GM12878 (cell line): ENCODE data around the gene NGF. TPM values are rescaled to one million over a fixed set of nuclear protein-coding genes. Genes with fewer than 3 reads are reported as not detected.

Experiments used
- ATAC-seq: fragments of 200-7000 bp; cut with Tn5 transposase; 3 replicates; pipeline ENCODE4 v1.9.1; 2020; ENCODE audit warnings: mild to moderate bottlenecking, moderate library complexity
- BruUV-seq: library from RNA; stranded (reverse); fragments of 400-500 nt; replicated peaks from 2 replicates; lab custom pipeline; 2021; lab: Mats Ljungman, UMichigan
- CTCF ChIA-PET: fragments of 300-600 bp; sonication (Branson Sonifier 250); formaldehyde crosslinking; extraction: SDS; loops from one replicate; lab custom pipeline; 2021; ENCODE audit warnings: inconsistent platforms; lab: Yijun Ruan, JAX
- POLR2A ChIA-PET: fragments of 350-600 bp; formaldehyde crosslinking; extraction: SDS; loops from one replicate; lab custom pipeline; 2021; ENCODE audit warnings: inconsistent platforms; lab: Charles Lee
- RAD21 ChIA-PET: fragments of 300-600 bp; sonication (Branson Sonifier 250); formaldehyde crosslinking; loops from one replicate; lab custom pipeline; 2023; ENCODE audit warnings: antibody characterized with exemption; ENCODE audit not compliant: unreplicated experiment; lab: Charles Lee
- SMC1A ChIA-PET: fragments of 300-600 bp; sonication (Branson Sonifier 250); formaldehyde crosslinking; loops from one replicate; lab custom pipeline; 2023; ENCODE audit not compliant: unreplicated experiment, uncharacterized antibody; lab: Charles Lee
- DNase-seq: peaks from one replicate; pipeline ENCODE4 v3.0.0-alpha.2; 2011; ENCODE audit warnings: low read depth, low spot score
- FAIRE-seq: peaks from 3 replicates; lab custom pipeline; 2011; peaks lifted over from hg19 to GRCh38; lab: Jason Lieb, UNC
- H2AFZ ChIP-seq: 2 replicates; pipeline ENCODE4 v1.6.0; 2011; ENCODE audit warnings: low read depth, low read length, control low read depth; ENCODE audit not compliant: control insufficient read depth
- H3K27ac ChIP-seq: 2 replicates; pipeline ENCODE4 v1.5.1; 2011; ENCODE audit warnings: control low read depth; ENCODE audit not compliant: control insufficient read depth, insufficient read depth
- H3K27me3 ChIP-seq, 2 experiments: replicated peaks in 1 of 2; 2 replicates each; pipeline versions ENCODE4 v1.6.0 to v1.6.1; 2011; ENCODE audit warnings: low read length in 1 of 2; ENCODE audit not compliant: control insufficient read depth in 2 of 2, insufficient read depth in 2 of 2
- H3K36me3 ChIP-seq, 2 experiments: 2 replicates each; pipeline ENCODE4 v1.5.1; 2011; ENCODE audit warnings: low read length in 1 of 2; ENCODE audit not compliant: control insufficient read depth in 2 of 2, insufficient read depth in 2 of 2
- H3K4me1 ChIP-seq: 2 replicates; pipeline ENCODE4 v1.6.1; 2011; ENCODE audit warnings: mild to moderate bottlenecking, low read length, moderate library complexity, mixed read lengths; ENCODE audit not compliant: control insufficient read depth, insufficient read depth
- H3K4me2 ChIP-seq: 2 replicates; pipeline ENCODE4 v1.6.0; 2011; ENCODE audit warnings: control low read depth; ENCODE audit not compliant: control insufficient read depth, insufficient read depth
- H3K4me3 ChIP-seq: fragments of 200-600 bp; sonication (generic); 2 replicates; pipeline ENCODE4 v1.5.1; 2016
- H3K79me2 ChIP-seq: 2 replicates; pipeline ENCODE4 v1.6.0; 2011; ENCODE audit warnings: low read length; ENCODE audit not compliant: control insufficient read depth, insufficient read depth
- H3K9ac ChIP-seq: 2 replicates; pipeline ENCODE4 v1.8.0; 2011; ENCODE audit warnings: low read length, control low read depth, mixed read lengths; ENCODE audit not compliant: control insufficient read depth, insufficient read depth
- H3K9me3 ChIP-seq: replicated peaks from 3 replicates; pipeline ENCODE4 v1.5.1; 2011; ENCODE audit warnings: mild to moderate bottlenecking, low read length; ENCODE audit not compliant: control insufficient read depth, insufficient read depth
- H4K20me1 ChIP-seq: 2 replicates; pipeline ENCODE4 v1.6.0; 2011; ENCODE audit not compliant: control insufficient read depth, insufficient read depth
- BCL3 ChIP-seq: IDR thresholded peaks from 2 replicates; pipeline ENCODE4 v1.6.1; 2011; ENCODE audit warnings: borderline replicate concordance, low read depth, mild to moderate bottlenecking, moderate library complexity, low read length; ENCODE audit not compliant: insufficient read depth, poor library complexity, severe bottlenecking
- CBX3 ChIP-seq: fragments of 200-600 bp; sonication (generic); IDR thresholded peaks from 2 replicates; pipeline ENCODE4 v1.6.1; 2016; ENCODE audit warnings: low read depth, borderline replicate concordance
- CEBPB ChIP-seq, 2 experiments: fragments of 150-350 bp in 1 of 2; IDR thresholded peaks; 2 replicates each; pipeline ENCODE4 v1.6.1; 2012 to 2014; ENCODE audit warnings: low read depth in 2 of 2, low read length in 2 of 2, borderline replicate concordance in 1 of 2, inconsistent platforms in 1 of 2
- CREB1 ChIP-seq: IDR thresholded peaks from 2 replicates; pipeline ENCODE4 v1.6.1; 2012; ENCODE audit warnings: low read depth, mild to moderate bottlenecking, inconsistent platforms
- CREM ChIP-seq: IDR thresholded peaks from 2 replicates; pipeline ENCODE4 v1.6.1; 2014; ENCODE audit warnings: antibody characterized with exemption, low read depth
- DPF2 ChIP-seq: fragments of 450-650 bp; IDR thresholded peaks from 2 replicates; pipeline ENCODE4 v1.6.1; 2017; ENCODE audit warnings: mild to moderate bottlenecking
- HDAC2 ChIP-seq: fragments of 200-600 bp; sonication (generic); IDR thresholded peaks from 2 replicates; pipeline ENCODE4 v1.6.1; 2017
- HSF1 ChIP-seq: fragments of 150-350 bp; IDR thresholded peaks from 2 replicates; pipeline ENCODE4 v1.6.1; 2014; ENCODE audit warnings: mild to moderate bottlenecking, low read depth, low read length
- IRF4 ChIP-seq: IDR thresholded peaks from 2 replicates; pipeline ENCODE4 v1.6.1; 2011; ENCODE audit warnings: low read depth, low read length
- NR2F1 ChIP-seq: fragments of 450-650 bp; conservative IDR thresholded peaks from 2 replicates; pipeline ENCODE4 v1.6.1; 2017; ENCODE audit warnings: mild to moderate bottlenecking
- POLR2A ChIP-seq: IDR thresholded peaks from 2 replicates; pipeline ENCODE4 v1.6.1; 2011; ENCODE audit warnings: low read depth, mild to moderate bottlenecking, low read length
- RFX5 ChIP-seq: IDR thresholded peaks from 2 replicates; pipeline ENCODE4 v1.6.1; 2011; ENCODE audit warnings: low read depth, low read length, improper control_type of control experiment
- SPI1 ChIP-seq: IDR thresholded peaks from 2 replicates; pipeline ENCODE4 v1.6.1; 2011; ENCODE audit warnings: low read depth, mild to moderate bottlenecking, low read length, moderate library complexity, borderline replicate concordance; ENCODE audit not compliant: insufficient read depth
- USF1 ChIP-seq: IDR thresholded peaks from 2 replicates; pipeline ENCODE4 v1.6.1; 2011; ENCODE audit warnings: borderline replicate concordance, low read depth, mild to moderate bottlenecking, moderate library complexity, mixed read lengths, low read length; ENCODE audit not compliant: insufficient read depth; ENCODE audit errors: extremely low read length
- ZBTB4 ChIP-seq: fragments of 450-650 bp; formaldehyde crosslinking; IDR thresholded peaks from 2 replicates; pipeline ENCODE4 v1.4.0; 2022; ENCODE audit warnings: mild to moderate bottlenecking, moderate library complexity
- WGBS: methylation state at CpG from one replicate; pipeline ENCODE4 v1.1.6; 2016; ENCODE audit warnings: low lambda C conversion rate; ENCODE audit not compliant: insufficient replicate concordance, insufficient coverage; ENCODE audit errors: missing lambda C conversion rate; 5-methylcytosine and 5-hydroxymethylcytosine counted together
- in situ Hi-C: fragments of 300-500 bp; cut with MboI; formaldehyde crosslinking; loops from 9 replicates; pipeline ENCODE4 v1.14.3; 2018; ENCODE audit warnings: mixed read lengths
- intact Hi-C: fragments of 100-400 bp; cut with micrococcal nuclease; formaldehyde crosslinking; loops from one replicate; pipeline ENCODE4 v1.14.2; 2022; ENCODE audit not compliant: unreplicated experiment
- polyA plus RNA-seq, 11 experiments: library from polyadenylated mRNA; depleted of rRNA in 4 of 11; unstranded in 6 of 11; stranded (reverse) in 5 of 11; fragments of >200 nt; fragmentation: Nextera tagmentation in 4 of 11; fragmentation: Illumina TruSeq in 1 of 11; extraction: Ambion mirVana in 4 of 11; extraction: Trizol in 1 of 11; gene quantifications; 1 replicate in 1 of 11; 2 replicates in 10 of 11; pipeline versions ENCODE4 v1.2.1 to v1.2.3, GENCODE V29; 2011 to 2016; ENCODE audit warnings: inconsistent platforms in 2 of 11, missing spikeins in 2 of 11, low read depth in 1 of 11
- total RNA-seq, 4 experiments: library from RNA; depleted of rRNA in 3 of 4; stranded (reverse); fragments of >200 nt in 3 of 4; fragmentation: Illumina TruSeq in 1 of 4; extraction: Trizol in 1 of 4; gene quantifications; 2 replicates each; pipeline versions ENCODE4 v1.2.1 to v1.2.3, GENCODE V29; 2013 to 2021

The NGF gene
- total and polyA plus RNA-seq, 10 of the 15 experiments (the other 5 are each of a cell fraction or from before 2014, with no cell fraction given) = not detected

- intact Hi-C loops = no loop called here
- WGBS = 0% methylated on average over 2 of the region's 2 CpGs
- ChIA-PET RAD21 (no interaction called here), SMC1A (no interaction called here), POLR2A (no interaction called here), CTCF (interaction anchor here (0.6 to 0.8 kb wide), 2 partner anchors 384 to 804 kb away, joined by 3 read pairs; no protein-coding TSS in a partner anchor)
- FAIRE-seq (no peak), DNase-seq (no peak), ATAC-seq (no peak)
- Histone ChIP-seq H3K27ac (no peak overlapping the region), H3K9ac (no peak overlapping the region), H3K4me2 (no peak overlapping the region), H3K27me3 (0 out of 4 replicates have a peak, but pooled peaks cover 0 to 2% of the 10 kb centered on the region in 2 experiments), H3K4me1 (no peaks in the 10 kb centered on the region), H4K20me1 (no peaks in the 10 kb centered on the region), H2AFZ (no peak overlapping the region), H3K36me3 (no peaks in the 10 kb centered on the region), H3K4me3 (no peak overlapping the region), H3K79me2 (no peaks in the 10 kb centered on the region), H3K9me3 (no peaks in the 10 kb centered on the region; the same call in 2 of the 3 replicates)
- no TSS peak for BruUV-seq
- in situ Hi-C loops = no loop called here
- TF ChIP-seq ZBTB4 (CRISPR knock-in tag) (no peak), CREB1 (no peak), POLR2A (no peak), BCL3 (no peak), HDAC2 (no peak), RFX5 (no peak), DPF2 (no peak), USF1 (no peak), CREM (no peak), NR2F1 (no peak), HSF1 (no peak), IRF4 (no peak), SPI1 (no peak), CEBPB (IDR thresholded peaks at IDR 0.05; ENCODE audit: borderline replicate concordance in 1 of 2, low read depth in 2 of 2, low read length in 2 of 2) (no peak), CBX3 (no peak)
Measured at GRCh38 chr1:115277276-115277675, 60.8 kb downstream of the NGF start.
